ENCODE data around the gene ZSCAN26.
A peak's percentile ranks its signal among the peaks of the same experiment; 100 is the strongest.

The ZSCAN26 gene

GRCh38 chr6:28264834-28265401, 2.0 kb upstream of the ZSCAN26 start:
- Histone ChIP-seq H3K4me3 (ENCODE audit: low read length, poor library complexity, severe bottlenecking) (no peak overlapping the region), H2AFZ (ENCODE audit: low read length) (no peak overlapping the region), H3F3A (ENCODE audit: low read depth) (no peaks in the 10 kb centered on the region), H3K9ac (ENCODE audit: low read depth, low read length, poor library complexity, severe bottlenecking) (peak overlapping the region; percentile 0), H3K4me2 (ENCODE audit: low read depth, low read length, poor library complexity, severe bottlenecking) (no peak overlapping the region), H3K9me3 (ENCODE audit: insufficient read depth, low read depth, low read length) (no peaks in the 10 kb centered on the region), H3K4me1 (ENCODE audit: insufficient read depth, low read length, poor library complexity, severe bottlenecking) (peaks cover 33% of the 10 kb centered on the region), H3K36me3 (ENCODE audit: insufficient read depth, low read length) (no peaks in the 10 kb centered on the region), H3K27me3 (ENCODE audit: insufficient read depth, low read length, poor library complexity, severe bottlenecking) (no peaks in the 10 kb centered on the region), H4K20me1 (ENCODE audit: insufficient read depth, low read length, poor library complexity, severe bottlenecking) (no peaks in the 10 kb centered on the region), H3K79me2 (ENCODE audit: insufficient read depth, low read length) (peaks cover 15% of the 10 kb centered on the region), H3K9me2 (replicated peaks; ENCODE audit: low read depth, low read length) (no peaks in the 10 kb centered on the region)
- TF ChIP-seq EZH2phosphoT487 (IDR thresholded peaks at IDR 0.05; ENCODE audit: borderline replicate concordance), result no peak

DNA sequence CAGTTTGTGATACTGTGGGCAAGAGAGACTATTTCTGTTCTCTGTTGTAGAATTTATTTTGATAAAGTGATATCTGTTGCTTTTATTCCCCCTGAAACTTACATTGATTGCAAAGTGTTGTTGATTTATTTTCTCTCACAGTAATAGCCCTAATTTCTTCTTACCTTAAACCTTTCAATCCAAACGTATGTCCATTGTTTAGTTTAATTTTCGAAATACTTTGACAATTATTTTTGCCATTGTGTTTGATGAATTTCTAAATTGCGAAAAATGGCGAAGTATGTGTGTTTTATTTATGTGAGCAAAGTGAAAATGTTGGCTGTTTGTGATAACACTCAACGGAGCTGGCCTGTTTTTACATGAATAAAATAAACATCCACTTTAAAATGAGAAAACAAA, 381 bp upstream of the ZSCAN26 start:
- H3F3A ChIP-seq (ENCODE audit: low read depth), result no peaks in the 10 kb centered on the region
- peaks cover 33% of the 10 kb centered on the region for H3K4me1 ChIP-seq (ENCODE audit: insufficient read depth, low read length, poor library complexity, severe bottlenecking)
- H3K9me3 ChIP-seq (ENCODE audit: insufficient read depth, low read depth, low read length), result no peaks in the 10 kb centered on the region
- H3K79me2 ChIP-seq (ENCODE audit: insufficient read depth, low read length), result peaks cover 23% of the 10 kb centered on the region
- no peaks in the 10 kb centered on the region for H3K36me3 ChIP-seq (ENCODE audit: insufficient read depth, low read length)
- H2AFZ ChIP-seq (ENCODE audit: low read length), result peak overlapping the region; percentile 93
- TF ChIP-seq, protein P1, sequence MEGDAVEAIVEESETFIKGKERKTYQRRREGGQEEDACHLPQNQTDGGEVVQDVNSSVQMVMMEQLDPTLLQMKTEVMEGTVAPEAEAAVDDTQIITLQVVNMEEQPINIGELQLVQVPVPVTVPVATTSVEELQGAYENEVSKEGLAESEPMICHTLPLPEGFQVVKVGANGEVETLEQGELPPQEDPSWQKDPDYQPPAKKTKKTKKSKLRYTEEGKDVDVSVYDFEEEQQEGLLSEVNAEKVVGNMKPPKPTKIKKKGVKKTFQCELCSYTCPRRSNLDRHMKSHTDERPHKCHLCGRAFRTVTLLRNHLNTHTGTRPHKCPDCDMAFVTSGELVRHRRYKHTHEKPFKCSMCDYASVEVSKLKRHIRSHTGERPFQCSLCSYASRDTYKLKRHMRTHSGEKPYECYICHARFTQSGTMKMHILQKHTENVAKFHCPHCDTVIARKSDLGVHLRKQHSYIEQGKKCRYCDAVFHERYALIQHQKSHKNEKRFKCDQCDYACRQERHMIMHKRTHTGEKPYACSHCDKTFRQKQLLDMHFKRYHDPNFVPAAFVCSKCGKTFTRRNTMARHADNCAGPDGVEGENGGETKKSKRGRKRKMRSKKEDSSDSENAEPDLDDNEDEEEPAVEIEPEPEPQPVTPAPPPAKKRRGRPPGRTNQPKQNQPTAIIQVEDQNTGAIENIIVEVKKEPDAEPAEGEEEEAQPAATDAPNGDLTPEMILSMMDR (conservative IDR thresholded peaks at IDR 0.05; ENCODE audit: low read length), result no peak
- no peak for TF ChIP-seq EZH2phosphoT487 (IDR thresholded peaks at IDR 0.05; ENCODE audit: borderline replicate concordance)
- no peaks in the 10 kb centered on the region for H3K9me2 ChIP-seq (replicated peaks; ENCODE audit: low read depth, low read length)
- no peaks in the 10 kb centered on the region for H4K20me1 ChIP-seq (ENCODE audit: insufficient read depth, low read length, poor library complexity, severe bottlenecking)
- H3K4me2 ChIP-seq (ENCODE audit: low read depth, low read length, poor library complexity, severe bottlenecking), result peak overlapping the region; percentile 91
- H3K4me3 ChIP-seq (ENCODE audit: low read length, poor library complexity, severe bottlenecking), result peak overlapping the region; percentile 80
- no peaks in the 10 kb centered on the region for H3K27me3 ChIP-seq (ENCODE audit: insufficient read depth, low read length, poor library complexity, severe bottlenecking)
- H3K9ac ChIP-seq (ENCODE audit: low read depth, low read length, poor library complexity, severe bottlenecking), result peak overlapping the region; percentile 80

DNA sequence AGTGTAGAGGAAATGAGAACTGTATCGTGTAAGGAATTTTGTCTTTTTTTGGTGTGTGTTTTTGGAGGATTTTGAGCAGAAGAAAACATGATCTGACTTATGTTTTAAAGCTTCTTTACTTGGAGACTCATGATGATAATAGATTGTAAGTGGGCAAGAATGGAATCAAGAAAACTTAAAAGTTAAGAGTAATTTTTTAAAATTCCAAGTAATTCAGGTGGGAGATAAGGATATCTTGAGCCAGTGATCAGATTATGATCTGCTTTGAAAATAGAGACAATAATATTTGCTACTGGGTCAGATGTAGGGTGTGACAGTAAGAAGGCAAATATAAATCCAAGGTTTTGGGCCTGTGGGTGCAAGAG, 734 bp downstream of the ZSCAN26 start:
- peaks cover 23% of the 10 kb centered on the region for H3K79me2 ChIP-seq (ENCODE audit: insufficient read depth, low read length)
- peak overlapping the region; percentile 91 for H3K4me2 ChIP-seq (ENCODE audit: low read depth, low read length, poor library complexity, severe bottlenecking)
- no peaks in the 10 kb centered on the region for H3K9me2 ChIP-seq (replicated peaks; ENCODE audit: low read depth, low read length)
- no peaks in the 10 kb centered on the region for H3K9me3 ChIP-seq (ENCODE audit: insufficient read depth, low read depth, low read length)
- no peaks in the 10 kb centered on the region for H3F3A ChIP-seq (ENCODE audit: low read depth)
- no peak for TF ChIP-seq EZH2phosphoT487 (IDR thresholded peaks at IDR 0.05; ENCODE audit: borderline replicate concordance)
- peak overlapping the region; percentile 80 for H3K4me3 ChIP-seq (ENCODE audit: low read length, poor library complexity, severe bottlenecking)
- peak overlapping the region; percentile 93; the same call in 1 of the 2 replicates for H2AFZ ChIP-seq (ENCODE audit: low read length)
- peaks cover 11% of the 10 kb centered on the region; the same call in 1 of the 2 replicates for H3K36me3 ChIP-seq (ENCODE audit: insufficient read depth, low read length)
- H3K4me1 ChIP-seq (ENCODE audit: insufficient read depth, low read length, poor library complexity, severe bottlenecking), result peaks cover 33% of the 10 kb centered on the region
- H3K9ac ChIP-seq (ENCODE audit: low read depth, low read length, poor library complexity, severe bottlenecking), result peak overlapping the region; percentile 80
- H3K27me3 ChIP-seq (ENCODE audit: insufficient read depth, low read length, poor library complexity, severe bottlenecking), result no peaks in the 10 kb centered on the region
- no peaks in the 10 kb centered on the region for H4K20me1 ChIP-seq (ENCODE audit: insufficient read depth, low read length, poor library complexity, severe bottlenecking)

- Histone ChIP-seq H3K9ac (ENCODE audit: low read depth, low read length, poor library complexity, severe bottlenecking) (no peak overlapping the region), H3K4me2 (ENCODE audit: low read depth, low read length, poor library complexity, severe bottlenecking) (peak overlapping the region; percentile 57), H3K27me3 (ENCODE audit: insufficient read depth, low read length, poor library complexity, severe bottlenecking) (no peaks in the 10 kb centered on the region), H3K9me3 (ENCODE audit: insufficient read depth, low read depth, low read length) (no peaks in the 10 kb centered on the region), H3K9me2 (replicated peaks; ENCODE audit: low read depth, low read length) (no peaks in the 10 kb centered on the region), H3K4me1 (ENCODE audit: insufficient read depth, low read length, poor library complexity, severe bottlenecking) (peaks cover 24% of the 10 kb centered on the region), H3K36me3 (ENCODE audit: insufficient read depth, low read length) (peaks cover 20% of the 10 kb centered on the region; the same call in 1 of the 2 replicates), H3F3A (ENCODE audit: low read depth) (no peaks in the 10 kb centered on the region), H2AFZ (ENCODE audit: low read length) (no peak overlapping the region), H4K20me1 (ENCODE audit: insufficient read depth, low read length, poor library complexity, severe bottlenecking) (no peaks in the 10 kb centered on the region), H3K79me2 (ENCODE audit: insufficient read depth, low read length) (peaks cover 23% of the 10 kb centered on the region), H3K4me3 (ENCODE audit: low read length, poor library complexity, severe bottlenecking) (peak overlapping the region; percentile 45)
- TF ChIP-seq EZH2phosphoT487 (IDR thresholded peaks at IDR 0.05; ENCODE audit: borderline replicate concordance), result no peak
- TF ChIP-seq, protein P1 (conservative IDR thresholded peaks at IDR 0.05; ENCODE audit: low read length), result no peak
Measured at GRCh38 chr6:28269492-28269891, 2.5 kb downstream of the ZSCAN26 start.
